Measurements from ENCODE around the gene SLC66A1.

The SLC66A1 gene

GRCh38 chr1:19345391-19345790, 33.3 kb downstream of the SLC66A1 start:
- no peak overlapping the region for H3K4me3 ChIP-seq (ENCODE audit: low read length)
- no peak for TF ChIP-seq CTCF (conservative IDR thresholded peaks at IDR 0.05; ENCODE audit: low read depth, low read length)
- no peak for DNase-seq (ENCODE audit: low read depth)

GRCh38 chr1:19346026-19346425, 33.9 kb downstream of the SLC66A1 start:
- no peak overlapping the region for H3K4me3 ChIP-seq (ENCODE audit: low read length)
- TF ChIP-seq CTCF (conservative IDR thresholded peaks at IDR 0.05; ENCODE audit: low read depth, low read length) = no peak
- DNase-seq (ENCODE audit: low read depth) = no peak

- no peak overlapping the region for H3K4me3 ChIP-seq (ENCODE audit: low read length)
- TF ChIP-seq CTCF (conservative IDR thresholded peaks at IDR 0.05; ENCODE audit: low read depth, low read length) = no peak
- no peak for DNase-seq (ENCODE audit: low read depth)
These were observed 35.5 kb downstream of the SLC66A1 start for GRCh38 chr1:19347533-19348172.

- no peak overlapping the region for H3K4me3 ChIP-seq (ENCODE audit: low read length)
- TF ChIP-seq CTCF (conservative IDR thresholded peaks at IDR 0.05; ENCODE audit: low read depth, low read length) = no peak
These were observed 36.5 kb downstream of the SLC66A1 start for GRCh38 chr1:19348441-19349198.

GRCh38 chr1:19349999-19350398, 37.9 kb downstream of the SLC66A1 start:
- no peak for TF ChIP-seq CTCF (conservative IDR thresholded peaks at IDR 0.05; ENCODE audit: low read depth, low read length)
- H3K4me3 ChIP-seq (ENCODE audit: low read length) = no peak overlapping the region

More at GRCh38 chr1:19348441-19349198, 36.5 kb downstream of the SLC66A1 start:
- no peak for DNase-seq (ENCODE audit: low read depth)

GRCh38 chr1:19350566-19350965, 38.4 kb downstream of the SLC66A1 start:
- TF ChIP-seq CTCF (conservative IDR thresholded peaks at IDR 0.05; ENCODE audit: low read depth, low read length) = no peak
- no peak for DNase-seq (ENCODE audit: low read depth)
- no peak overlapping the region for H3K4me3 ChIP-seq (ENCODE audit: low read length)

More at GRCh38 chr1:19349999-19350398, 37.9 kb downstream of the SLC66A1 start:
- no peak for DNase-seq (ENCODE audit: low read depth)

- H3K4me3 ChIP-seq (ENCODE audit: low read length) = no peak overlapping the region
- no peak for DNase-seq (ENCODE audit: low read depth)
- no peak for TF ChIP-seq CTCF (conservative IDR thresholded peaks at IDR 0.05; ENCODE audit: low read depth, low read length)
These were observed 39.7 kb downstream of the SLC66A1 start for GRCh38 chr1:19351873-19352272.

Measured in retinal pigment epithelial cell (primary cell).